T1000 (cell line): ENCODE measurements around the gene TANGO2.
A peak's percentile ranks its signal among the peaks of the same experiment; 100 is the strongest.

Experiments used
- DNase-seq: peaks from one replicate; lab custom pipeline; 2025; ENCODE audit warnings: mixed read lengths; lab: John Stamatoyannopoulos, UW

TANGO2 gene

DNA sequence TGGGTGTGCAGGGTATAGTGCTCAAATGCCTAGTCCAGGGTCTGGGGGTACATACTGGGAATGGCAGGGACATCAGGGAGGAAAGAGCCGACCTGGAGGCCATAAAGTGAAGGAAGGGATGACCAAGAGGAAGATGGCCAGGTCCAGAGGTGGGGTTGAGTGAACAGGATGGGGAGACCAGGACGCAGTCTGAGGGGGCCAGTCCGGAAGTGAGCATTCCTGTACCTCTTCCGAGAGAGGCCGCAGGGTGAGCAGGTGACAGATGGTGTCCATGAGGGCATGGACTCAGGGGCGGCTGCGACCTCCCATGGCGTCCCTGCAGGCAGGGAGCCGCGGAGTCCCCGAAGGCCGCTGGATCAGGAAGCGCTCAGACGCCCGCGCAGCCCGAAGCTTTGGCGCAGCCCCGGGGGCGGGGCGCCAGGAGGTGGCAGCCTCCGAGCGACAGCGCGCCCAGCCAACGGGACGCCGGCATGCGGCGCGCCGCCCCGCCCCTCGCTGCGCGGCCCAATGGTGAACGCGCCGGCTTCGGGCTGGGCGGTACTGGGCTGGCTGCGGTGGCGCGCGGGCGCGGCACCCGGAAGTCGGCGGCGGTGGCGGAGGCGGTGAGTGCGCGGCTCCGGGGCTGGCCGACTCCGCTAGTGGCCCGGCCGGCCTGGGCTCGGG is at the start of gene TANGO2:
TANGO2 (plus strand) TSS at position 578 of the 663 bp plus-strand sequence. CDS start 15,689 bp downstream, outside the sequence.
- DNase-seq, result peak; percentile 90

DNA sequence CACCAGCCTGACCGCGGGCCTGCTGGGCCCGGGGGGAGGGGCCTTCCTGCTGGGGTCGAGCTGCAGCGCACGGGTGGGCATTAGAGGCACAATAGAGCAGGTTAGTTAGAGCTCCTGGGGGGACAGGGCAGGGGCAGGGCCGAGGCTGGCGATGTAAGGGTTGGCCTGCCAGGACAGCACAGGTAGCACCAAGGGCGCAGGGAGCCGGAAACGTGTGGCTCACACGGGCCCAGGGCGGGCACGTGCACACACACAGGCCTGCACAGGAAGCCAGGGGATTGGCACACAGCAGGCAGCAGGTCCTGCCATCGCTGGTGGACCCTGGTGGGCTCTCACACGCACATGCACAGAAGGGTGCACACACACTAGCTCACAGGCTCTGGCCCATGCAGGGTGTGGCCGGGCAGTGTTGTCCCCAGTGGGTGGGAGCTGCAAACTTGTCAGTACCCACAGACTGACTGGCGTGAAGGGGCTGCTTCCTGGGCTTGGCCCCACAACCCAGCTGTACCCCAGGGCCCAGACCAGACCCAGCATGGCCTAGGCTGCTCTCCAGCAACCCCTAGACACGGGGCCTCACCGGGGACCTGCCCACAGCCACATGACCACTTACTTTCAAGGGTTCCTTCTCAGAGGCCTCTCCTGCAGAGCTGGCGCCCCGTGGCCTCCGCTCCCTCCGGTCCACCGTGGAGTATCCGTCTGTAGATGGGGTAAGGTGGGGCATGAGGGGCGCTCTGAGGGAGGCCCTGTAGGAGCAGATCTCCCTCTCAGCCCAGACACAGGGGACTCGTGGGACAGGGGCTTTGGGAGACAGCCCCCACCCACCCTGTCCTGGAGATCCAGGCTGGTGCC is 49.4 kb upstream of the TANGO2 start:
- no peak for DNase-seq

- DNase-seq, result no peak
These were observed 48.7 kb upstream of the TANGO2 start for GRCh38 chr22:19972251-19972650.

GRCh38 chr22:19972652-19973550 is 48.0 kb upstream of the TANGO2 start:
- no peak for DNase-seq

DNA sequence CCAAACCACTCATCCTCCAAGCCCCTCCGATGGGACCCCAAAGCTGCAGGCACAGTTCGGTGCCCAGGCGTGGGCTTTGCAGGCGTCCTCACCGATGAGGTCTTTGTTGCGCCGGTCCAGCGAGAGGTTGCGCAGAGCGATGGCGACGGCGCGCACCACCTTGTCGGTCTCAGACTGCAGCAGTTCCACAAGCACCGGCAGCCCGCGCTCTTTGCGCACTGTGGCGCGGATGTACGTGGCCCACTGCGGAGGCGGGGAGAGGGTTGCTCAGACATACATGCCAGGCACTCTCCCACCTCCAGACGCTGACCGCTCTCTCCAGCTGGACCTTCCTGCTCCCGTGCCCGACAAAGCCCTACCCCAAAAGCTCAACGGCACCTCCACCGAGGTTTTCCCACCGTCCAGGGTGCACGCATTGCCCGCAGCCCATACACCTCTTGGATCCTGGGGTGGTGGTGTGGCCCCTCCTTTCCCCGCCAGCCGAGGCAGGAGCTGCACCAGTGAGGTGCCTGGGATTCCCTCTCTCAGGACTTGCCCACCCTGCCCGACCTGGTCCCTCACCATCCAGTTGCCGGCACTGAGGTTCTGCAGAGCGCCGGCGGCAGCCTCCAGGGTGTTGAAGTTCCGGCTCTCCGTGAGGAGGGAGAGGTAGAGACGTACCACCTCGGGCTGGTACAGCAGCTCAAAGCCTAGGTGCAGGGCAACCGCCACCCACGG is 47.2 kb upstream of the TANGO2 start:
- DNase-seq, result no peak

GRCh38 chr22:19974268-19974861 is 46.5 kb upstream of the TANGO2 start:
- DNase-seq, result no peak

GRCh38 chr22:19974935-19975706 is 45.8 kb upstream of the TANGO2 start:
- no peak for DNase-seq

- DNase-seq, result no peak
These were observed 45.2 kb upstream of the TANGO2 start for GRCh38 chr22:19975707-19976035.

DNA sequence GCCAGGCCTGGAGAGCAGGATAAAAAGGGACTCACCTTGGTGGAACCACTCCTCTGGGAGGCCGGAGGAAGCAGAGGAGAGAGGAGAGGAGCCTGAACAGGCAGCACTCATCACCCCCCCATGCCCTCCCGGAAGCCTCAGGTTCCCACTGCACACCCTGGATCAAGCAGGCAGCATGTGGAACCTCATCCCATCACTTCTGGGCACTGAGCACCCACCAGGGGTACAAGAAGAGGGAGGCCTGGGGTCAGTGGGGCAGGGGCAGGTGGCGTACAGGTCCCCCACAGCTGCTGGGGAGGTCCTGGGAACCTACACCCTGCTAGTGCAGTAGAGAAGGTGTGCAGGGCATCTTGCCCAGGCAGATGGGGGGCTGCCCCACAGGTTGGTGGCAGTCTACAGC is 44.2 kb upstream of the TANGO2 start:
- no peak for DNase-seq

DNA sequence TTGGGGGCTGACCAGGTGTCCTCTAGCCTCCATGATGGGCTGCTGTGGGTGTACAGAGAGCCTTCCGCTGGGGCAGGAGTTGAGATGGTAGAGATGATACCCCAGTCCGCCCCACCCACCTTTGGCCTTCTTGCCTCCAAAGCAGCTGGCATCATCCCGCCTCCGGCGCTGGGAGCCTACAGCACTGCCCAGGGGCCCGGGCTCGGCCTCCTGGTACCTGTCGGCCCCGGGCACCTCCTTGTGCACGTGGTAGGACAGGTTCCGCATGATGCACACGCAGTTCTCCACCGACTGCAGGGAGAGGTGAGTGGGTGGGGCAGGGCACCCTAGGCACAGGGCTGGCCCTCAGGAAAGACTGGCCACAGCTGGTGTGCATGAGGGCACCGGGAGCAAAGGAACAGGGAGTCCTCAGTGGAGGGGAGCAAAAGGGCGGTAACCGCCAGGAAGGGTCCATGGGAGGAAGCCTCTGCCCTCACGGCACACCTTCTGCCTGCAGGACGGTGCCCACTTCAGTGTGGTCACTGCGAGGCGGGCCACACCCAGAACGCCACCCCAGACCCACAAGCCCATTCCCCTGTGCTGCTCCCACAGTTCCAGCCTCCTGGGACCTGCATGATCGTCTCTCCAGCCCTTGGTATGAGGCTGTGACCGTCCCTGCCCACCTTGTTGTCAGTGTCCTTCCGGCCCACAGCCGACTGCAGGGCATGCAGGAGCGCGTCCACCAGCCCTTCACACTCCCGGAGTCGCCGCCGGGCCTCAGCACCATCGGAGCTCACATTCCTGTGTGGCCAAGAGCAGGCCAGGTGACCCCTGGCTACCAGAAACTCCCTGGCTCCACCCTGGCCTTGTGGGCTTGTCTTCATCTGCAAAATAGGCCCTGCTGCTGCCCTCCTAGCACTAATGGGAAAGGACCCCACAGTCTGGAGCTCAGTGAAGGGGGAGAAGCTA is 43.3 kb upstream of the TANGO2 start:
- DNase-seq, result no peak

DNA sequence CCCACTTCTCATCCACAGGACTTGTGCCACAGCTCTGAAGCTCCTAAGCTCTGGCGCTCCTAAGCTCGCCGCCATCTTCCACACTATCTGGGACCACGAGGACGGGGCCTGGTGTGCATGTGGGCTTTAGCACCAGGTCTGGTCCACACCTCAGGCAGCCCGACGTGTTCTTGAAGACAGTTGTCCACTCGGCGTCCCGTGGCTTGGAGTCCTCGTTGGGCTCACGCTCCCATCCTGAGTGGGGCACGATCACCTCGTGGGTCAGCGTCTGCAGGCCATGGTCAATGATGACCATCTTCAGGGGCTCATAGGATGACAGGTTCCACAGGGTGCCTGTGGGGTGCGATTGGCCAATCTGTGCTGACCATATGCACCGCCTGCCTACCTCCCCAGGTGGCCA is 42.2 kb upstream of the TANGO2 start:
- DNase-seq, result no peak

- DNase-seq, result no peak
These were observed 41.0 kb upstream of the TANGO2 start for GRCh38 chr22:19979712-19980493.

DNA sequence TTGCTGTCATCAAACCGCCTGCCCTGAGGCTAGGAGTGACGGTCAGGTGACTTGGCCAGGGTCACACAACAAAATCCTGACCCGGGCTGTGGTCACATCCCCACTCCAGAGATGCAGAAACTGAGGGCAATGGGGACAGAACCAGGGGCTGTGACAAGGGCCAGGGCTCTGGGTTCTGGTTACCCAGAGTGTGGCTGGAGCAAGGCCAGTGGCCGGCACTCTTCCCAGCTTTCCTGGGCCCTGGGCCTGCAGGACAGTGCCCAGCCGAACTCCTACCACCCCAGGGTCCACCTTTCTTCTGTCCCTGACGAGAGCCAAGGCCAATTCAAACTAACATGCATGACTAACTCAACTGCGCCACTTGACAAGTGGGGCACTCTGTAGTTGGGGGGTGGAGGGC is 40.1 kb upstream of the TANGO2 start:
- no peak for DNase-seq

DNA sequence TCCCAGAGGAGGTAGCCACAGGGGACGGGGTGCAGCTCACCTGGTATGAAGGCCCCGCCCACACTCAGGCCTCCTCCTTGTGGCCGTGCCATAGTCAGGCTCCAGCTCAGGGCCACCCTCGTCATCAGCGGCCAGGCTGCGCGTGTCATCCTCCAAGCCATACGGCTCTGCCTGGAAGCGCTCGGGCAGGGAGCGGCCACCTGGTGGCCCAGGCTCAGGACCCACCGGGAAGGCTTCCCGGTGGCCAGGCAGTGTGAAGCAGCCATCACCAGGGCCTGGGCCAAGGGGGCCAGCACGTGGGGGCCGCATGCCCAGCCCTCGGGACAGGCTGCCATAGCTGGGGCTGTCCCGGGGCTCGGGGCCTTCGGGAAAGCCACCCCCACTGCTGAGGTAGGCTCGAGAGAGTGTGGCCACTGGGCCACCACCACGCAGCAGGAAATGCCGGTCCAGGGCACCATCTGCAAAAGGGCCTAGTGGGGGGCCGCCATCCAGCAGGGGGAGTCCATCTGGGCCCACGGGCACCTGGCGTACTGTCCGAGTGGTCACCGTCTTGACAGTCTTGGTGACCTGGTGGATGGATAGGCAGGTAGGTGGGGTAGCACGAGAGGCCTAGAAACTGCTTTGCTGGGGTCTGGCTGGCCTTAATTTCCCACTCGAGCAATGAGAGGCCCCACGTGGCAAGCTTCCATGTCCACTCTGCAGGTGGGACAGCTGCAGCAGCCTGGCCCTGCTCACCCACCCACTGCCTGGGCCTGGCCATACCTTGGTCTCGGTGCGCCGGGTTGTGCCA is 39.5 kb upstream of the TANGO2 start:
- no peak for DNase-seq

- no peak for DNase-seq
These were observed 38.7 kb upstream of the TANGO2 start for GRCh38 chr22:19981961-19982920.

DNA sequence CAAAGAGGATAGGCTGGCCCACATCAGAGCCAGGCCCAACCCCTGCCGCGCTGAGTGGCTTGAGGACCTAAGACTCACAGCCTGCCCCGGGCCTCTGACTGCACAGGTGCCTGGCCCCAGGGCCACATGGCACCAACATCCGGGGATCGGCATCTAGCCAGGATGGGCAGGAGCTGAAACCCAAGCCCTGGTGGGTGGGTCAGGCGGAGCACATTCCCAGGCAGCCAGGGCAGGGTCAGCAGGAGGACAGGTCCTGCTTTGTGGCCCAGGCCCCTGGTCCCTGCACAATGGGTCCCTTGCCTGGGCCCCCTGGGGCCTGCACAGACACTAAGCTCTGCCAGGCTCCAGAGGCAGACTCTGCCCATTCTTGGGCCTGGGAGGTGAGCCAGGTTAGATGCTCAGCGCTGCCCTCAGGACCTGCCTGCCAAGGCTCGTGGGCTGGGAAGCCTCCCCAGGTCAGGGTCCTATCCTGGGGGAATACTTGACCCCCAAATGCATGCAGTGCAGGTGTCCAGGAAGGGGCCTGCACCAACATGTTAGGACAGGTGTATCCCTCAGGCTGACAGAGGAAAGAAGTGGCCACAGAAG is 37.8 kb upstream of the TANGO2 start:
- no peak for DNase-seq
